K562 (cell line): ENCODE results near the gene ARHGAP9. TPM values are rescaled to one million over a fixed set of nuclear protein-coding genes. Genes with fewer than 3 reads are reported as not detected.
A peak's percentile ranks its signal among the peaks of the same experiment; 100 is the strongest.

Experiments
- ATF7 ChIP-seq: fragments of 450-650 bp; IDR thresholded peaks from 2 replicates; pipeline ENCODE4 v1.7.1; 2014; ENCODE audit warnings: mild to moderate bottlenecking, moderate library complexity
- BACH1 ChIP-seq: fragments of 200-800 bp; sonication (Bioruptor generic); IDR thresholded peaks from 2 replicates; pipeline ENCODE4 v1.6.1; 2016; ENCODE audit warnings: missing genetic modification characterization, missing compliant biosample characterization
- BHLHE40 ChIP-seq: IDR thresholded peaks from 2 replicates; pipeline ENCODE4 v1.6.1; 2011; ENCODE audit warnings: low read length, improper control_type of control experiment
- CBFA2T2 ChIP-seq: fragments of 450-650 bp; conservative IDR thresholded peaks from 2 replicates; pipeline ENCODE4 v1.6.1; 2017; ENCODE audit warnings: mild to moderate bottlenecking
- CBFB ChIP-seq: sonication (generic); formaldehyde crosslinking; IDR thresholded peaks from 2 replicates; pipeline ENCODE4 v1.4.0; 2020; ENCODE audit warnings: mild to moderate bottlenecking, missing genetic modification reagents
- CREM ChIP-seq: IDR thresholded peaks from 2 replicates; pipeline ENCODE4 v1.6.1; 2014; ENCODE audit warnings: antibody characterized with exemption, low read depth
- EWSR1 ChIP-seq: fragments of 450-650 bp; IDR thresholded peaks from 2 replicates; pipeline ENCODE4 v1.6.1; 2018; ENCODE audit warnings: borderline replicate concordance, mild to moderate bottlenecking, low read depth, moderate library complexity; ENCODE audit not compliant: partially characterized antibody
- FOXP1 ChIP-seq: sonication (generic); formaldehyde crosslinking; IDR thresholded peaks from 2 replicates; pipeline ENCODE4 v1.8.0; 2022; ENCODE audit warnings: mild to moderate bottlenecking, missing genetic modification reagents
- GATAD2A ChIP-seq: fragments of 450-650 bp; IDR thresholded peaks from 2 replicates; pipeline ENCODE4 v1.6.1; 2017
- KHSRP ChIP-seq: fragments of 450-650 bp; IDR thresholded peaks from 2 replicates; pipeline ENCODE4 v1.6.1; 2017
- KLF13 ChIP-seq: fragments of 450-650 bp; IDR thresholded peaks from 2 replicates; pipeline ENCODE4 v1.6.1; 2016; ENCODE audit warnings: missing genetic modification characterization, low read depth, mild to moderate bottlenecking, missing compliant biosample characterization, moderate library complexity, borderline replicate concordance
- NFYB ChIP-seq: IDR thresholded peaks from 2 replicates; pipeline ENCODE4 v1.6.1; 2011; ENCODE audit warnings: mild to moderate bottlenecking, moderate library complexity; ENCODE audit not compliant: insufficient read length; ENCODE audit errors: extremely low read depth
- NR2F6 ChIP-seq: fragments of 450-650 bp; formaldehyde crosslinking; IDR thresholded peaks from 2 replicates; pipeline ENCODE4 v1.4.0; 2020; ENCODE audit warnings: mild to moderate bottlenecking
- PCBP1 ChIP-seq: fragments of 200-400 bp; formaldehyde crosslinking; IDR thresholded peaks from 2 replicates; pipeline ENCODE4 v1.6.1; 2018; ENCODE audit warnings: mild to moderate bottlenecking, low read depth, low read length; ENCODE audit not compliant: poor library complexity, severe bottlenecking
- PHF21A ChIP-seq: fragments of 450-650 bp; IDR thresholded peaks from 2 replicates; pipeline ENCODE4 v1.6.1; 2017; ENCODE audit warnings: low read depth, borderline replicate concordance
- RAD21 ChIP-seq, 2 experiments: fragments of 250-450 bp in 1 of 2; fragments of 450-650 bp in 1 of 2; sonication (Bioruptor Pico) in 1 of 2; formaldehyde crosslinking in 1 of 2; IDR thresholded peaks in 1 of 2; conservative IDR thresholded peaks in 1 of 2; 2 replicates each; pipeline versions ENCODE4 v1.4.0 to v1.8.0; 2020 to 2022; ENCODE audit warnings: mild to moderate bottlenecking in 2 of 2, moderate library complexity in 1 of 2
- RAD51 ChIP-seq: fragments of 450-650 bp; IDR thresholded peaks from 2 replicates; pipeline ENCODE4 v1.7.1; 2016; ENCODE audit warnings: low read depth, mild to moderate bottlenecking, borderline replicate concordance
- SMAD4 ChIP-seq: fragments of 250-450 bp; sonication (Bioruptor Pico); conservative IDR thresholded peaks from 2 replicates; pipeline ENCODE4 v1.8.0; 2021; ENCODE audit warnings: inconsistent platforms, mild to moderate bottlenecking, moderate library complexity
- SMARCA4 ChIP-seq: fragments of 450-650 bp; IDR thresholded peaks from 2 replicates; pipeline ENCODE4 v1.6.1; 2016
- SMC3 ChIP-seq: conservative IDR thresholded peaks from 2 replicates; pipeline ENCODE4 v1.6.1; 2011; ENCODE audit warnings: low read depth, low read length, improper control_type of control experiment; ENCODE audit not compliant: insufficient read depth
- SP1 ChIP-seq: sonication (generic); formaldehyde crosslinking; IDR thresholded peaks from 2 replicates; pipeline ENCODE4 v1.8.1; 2022; ENCODE audit warnings: mild to moderate bottlenecking, missing genetic modification reagents
- TAL1 ChIP-seq: fragments of 450-650 bp; IDR thresholded peaks from 2 replicates; pipeline ENCODE4 v1.6.1; 2016; ENCODE audit warnings: mild to moderate bottlenecking
- TEAD1 ChIP-seq, 2 experiments: fragments of 450-650 bp in 1 of 2; sonication (generic) in 1 of 2; formaldehyde crosslinking; IDR thresholded peaks; 2 replicates each; pipeline versions ENCODE4 v1.4.0 to v1.8.0; 2020 to 2022; ENCODE audit warnings: mild to moderate bottlenecking in 2 of 2, missing genetic modification reagents in 1 of 2
- VEZF1 ChIP-seq: fragments of 200-800 bp; sonication (Bioruptor generic); IDR thresholded peaks from 2 replicates; pipeline ENCODE4 v1.6.1; 2017; ENCODE audit warnings: missing genetic modification characterization, missing compliant biosample characterization
- ZNF584 ChIP-seq: fragments of 200-800 bp; sonication (Bioruptor generic); IDR thresholded peaks from 2 replicates; pipeline ENCODE4 v1.6.1; 2016; ENCODE audit warnings: low read depth, mild to moderate bottlenecking, missing genetic modification characterization, missing compliant biosample characterization
- ZNF766 ChIP-seq: fragments of 200-800 bp; sonication (Bioruptor generic); conservative IDR thresholded peaks from 2 replicates; pipeline ENCODE4 v1.6.1; 2016; ENCODE audit warnings: missing genetic modification characterization, missing compliant biosample characterization
- polyA plus RNA-seq, 8 experiments: library from polyadenylated mRNA; depleted of rRNA in 4 of 8; stranded (reverse) in 5 of 8; unstranded in 3 of 8; fragments of >200 nt; fragmentation: Nextera tagmentation in 2 of 8; fragmentation: Illumina TruSeq in 1 of 8; extraction: Ambion mirVana in 2 of 8; extraction: Trizol in 1 of 8; gene quantifications; 2 replicates each; pipeline versions ENCODE4 v1.2.1 to v1.2.3, GENCODE V29; 2011 to 2014; ENCODE audit warnings: inconsistent platforms in 1 of 8, missing spikeins in 1 of 8
- total RNA-seq, 7 experiments: library from RNA; depleted of rRNA in 6 of 7; stranded (reverse); fragments of >200 nt in 6 of 7; fragmentation: Illumina TruSeq in 2 of 7; extraction: Trizol in 2 of 7; gene quantifications; 2 replicates each; pipeline versions ENCODE4 v1.2.1 to v1.2.3, GENCODE V29; 2011 to 2021; ENCODE audit warnings: low replicate concordance in 1 of 7
- TF ChIP-seq, protein P1 (sequence below): fragments of 450-650 bp; IDR thresholded peaks from 2 replicates; pipeline ENCODE4 v1.6.1; 2014; ENCODE audit warnings: low read depth, mild to moderate bottlenecking, moderate library complexity, borderline replicate concordance

Gene ARHGAP9
- total and polyA plus RNA-seq, 9 of the 15 experiments (the other 6 are each of a cell fraction or from before 2014, with no cell fraction given), result 1.5 to 10.2 (median 5.1) TPM

DNA sequence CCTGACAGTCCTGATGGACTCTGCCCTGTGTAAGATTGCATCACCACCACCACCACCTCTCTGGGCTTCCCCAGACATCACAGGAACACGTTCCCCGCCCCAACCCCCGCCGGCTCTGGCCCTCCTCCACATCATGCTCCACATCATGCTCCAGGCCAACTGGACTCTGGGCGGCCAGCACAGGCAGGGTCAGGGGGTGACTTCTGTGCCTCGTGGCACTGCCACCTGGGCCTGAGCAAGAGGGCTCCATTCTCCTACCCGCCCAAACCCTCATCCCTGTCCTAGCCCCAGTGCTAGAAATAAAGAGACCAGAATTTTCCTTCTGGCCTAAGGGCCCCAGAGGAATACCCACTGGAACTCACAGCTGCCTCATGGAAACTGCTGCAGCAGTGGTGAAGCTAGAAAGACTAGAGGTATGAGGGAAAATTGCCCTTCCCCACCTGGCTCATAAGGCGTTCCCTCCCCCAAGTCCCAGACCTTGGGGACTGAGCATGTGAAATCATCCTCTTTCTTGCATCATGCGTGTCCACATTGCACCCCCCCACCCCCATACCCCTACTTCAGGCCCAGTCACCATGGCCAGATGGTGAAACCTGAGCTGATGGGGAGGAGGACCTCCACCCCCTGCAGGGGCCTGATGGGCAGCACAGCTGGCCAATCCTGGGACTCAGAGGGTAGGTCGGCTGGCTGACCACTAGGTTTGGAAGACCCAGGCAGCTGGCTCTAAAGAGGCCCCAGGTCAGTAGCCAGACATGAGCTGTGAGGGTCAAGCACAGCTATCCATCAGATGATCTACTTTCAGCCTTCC is 24.9 kb downstream of the ARHGAP9 start, which contains the start of gene INHBE (continued):
- TF ChIP-seq TAL1 (peak; percentile 19; the same call in 1 of the 2 replicates), EWSR1 (no peak), VEZF1 (peak; percentile 90), ATF7 (peak; percentile 96), SMC3 (no peak), SP1 (CRISPR knock-in tag) (peak; percentile 7; the same call in 1 of the 2 replicates), SMAD4 (CRISPR knock-in tag) (peak; percentile 94), SMARCA4 (peak; percentile 27; the same call in 1 of the 2 replicates), RAD51 (0 out of 2 replicates have a peak, but pooled peaks have one; percentile 9), KLF13 (tag) (peak; percentile 68; the same call in 1 of the 2 replicates), CREM (peak; percentile 69), GATAD2A (0 out of 2 replicates have a peak, but pooled peaks have one; percentile 51), ZNF766 (CRISPR knock-in tag) (peak; percentile 80), ZNF584 (CRISPR knock-in tag) (peak; percentile 77; the same call in 1 of the 2 replicates), NFYB (peak; percentile 85), RAD21 (CRISPR knock-in tag; conservative IDR thresholded peaks at IDR 0.05 in 1 of 2, IDR thresholded peaks at IDR 0.05 in 1 of 2) (peak in 1 of 2 experiments; percentile 4; a peak in 1 of 4 replicates), TEAD1 (CRISPR knock-in tag; IDR thresholded peaks at IDR 0.05) (peak in 1 of 2 experiments; percentile 49; a peak in 1 of 4 replicates), BHLHE40 (peak; percentile 10; the same call in 1 of the 2 replicates), PCBP1 (no peak), CBFB (no peak), FOXP1 (CRISPR knock-in tag) (peak; percentile 69; the same call in 1 of the 2 replicates), BACH1 (tag) (peak; percentile 68), KHSRP (no peak), PHF21A (no peak), CBFA2T2 (peak; percentile 32; the same call in 1 of the 2 replicates), NR2F6 (0 out of 2 replicates have a peak, but pooled peaks have one; percentile 55)
- TF ChIP-seq, protein P1, sequence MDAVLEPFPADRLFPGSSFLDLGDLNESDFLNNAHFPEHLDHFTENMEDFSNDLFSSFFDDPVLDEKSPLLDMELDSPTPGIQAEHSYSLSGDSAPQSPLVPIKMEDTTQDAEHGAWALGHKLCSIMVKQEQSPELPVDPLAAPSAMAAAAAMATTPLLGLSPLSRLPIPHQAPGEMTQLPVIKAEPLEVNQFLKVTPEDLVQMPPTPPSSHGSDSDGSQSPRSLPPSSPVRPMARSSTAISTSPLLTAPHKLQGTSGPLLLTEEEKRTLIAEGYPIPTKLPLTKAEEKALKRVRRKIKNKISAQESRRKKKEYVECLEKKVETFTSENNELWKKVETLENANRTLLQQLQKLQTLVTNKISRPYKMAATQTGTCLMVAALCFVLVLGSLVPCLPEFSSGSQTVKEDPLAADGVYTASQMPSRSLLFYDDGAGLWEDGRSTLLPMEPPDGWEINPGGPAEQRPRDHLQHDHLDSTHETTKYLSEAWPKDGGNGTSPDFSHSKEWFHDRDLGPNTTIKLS, result peak; percentile 81
